K562 (cell line): ENCODE measurements around the gene HOXC5. TPM values are rescaled to one million over a fixed set of nuclear protein-coding genes. Genes with fewer than 3 reads are reported as not detected.

Experiments used
- ATAC-seq: fragments of 200-7000 bp; cut with Tn5 transposase; 3 replicates; pipeline ENCODE4 v1.9.1; 2020; ENCODE audit warnings: moderate library complexity
- BruUV-seq: library from RNA; stranded (reverse); fragments of 400-500 nt; replicated peaks from 2 replicates; lab custom pipeline; 2021; lab: Mats Ljungman, UMichigan
- CTCF ChIA-PET: fragments of 300-600 bp; formaldehyde crosslinking; extraction: SDS; loops from one replicate; lab custom pipeline; 2021; ENCODE audit warnings: low intra/inter-chr PET ratio; lab: Yijun Ruan, JAX
- POLR2A ChIA-PET: fragments of 300-600, 350-650 bp; sonication (Branson Sonifier 250); formaldehyde crosslinking; extraction: SDS; loops from one replicate; lab custom pipeline; 2021; ENCODE audit warnings: antibody characterized with exemption, inconsistent platforms; lab: Yijun Ruan, JAX
- DNase-seq, 4 experiments: peaks; one replicate each; pipeline versions ENCODE4 v3.0.0 to v3.0.0-alpha.2; 2011 to 2018; ENCODE audit warnings: low spot score in 3 of 4, mixed read lengths in 3 of 4; ENCODE audit errors: extremely low read depth in 1 of 4
- FAIRE-seq: peaks from 2 replicates; lab custom pipeline; 2011; peaks lifted over from hg19 to GRCh38; lab: Jason Lieb, UNC
- H2AFZ ChIP-seq: 2 replicates; pipeline ENCODE4 v1.6.0; 2011; ENCODE audit warnings: low read depth, low read length, control low read depth, inconsistent platforms
- H3K27ac ChIP-seq: fragments of 200-600 bp; 3 replicates; pipeline ENCODE4 v1.8.0; 2011; ENCODE audit warnings: low read depth, mild to moderate bottlenecking, control low read depth, inconsistent platforms, low read length, moderate library complexity, mixed read lengths; ENCODE audit errors: extremely low read depth
- H3K27me3 ChIP-seq, 2 experiments: fragments of 300-600 bp in 1 of 2; 2 replicates in 1 of 2; 3 replicates in 1 of 2; pipeline versions ENCODE4 v1.6.0 to v1.8.0; 2011; ENCODE audit warnings: inconsistent platforms in 2 of 2, low read length in 2 of 2, mild to moderate bottlenecking in 1 of 2, mixed read lengths in 1 of 2, moderate library complexity in 1 of 2; ENCODE audit not compliant: control insufficient read depth in 2 of 2, insufficient read depth in 2 of 2
- H3K36me3 ChIP-seq: fragments of 300-600 bp; 3 replicates; pipeline ENCODE4 v1.8.0; 2011; ENCODE audit warnings: mild to moderate bottlenecking, low read length, inconsistent platforms; ENCODE audit not compliant: control insufficient read depth, insufficient read depth
- H3K4me1 ChIP-seq, 2 experiments: fragments of 200-600 bp in 1 of 2; replicated peaks in 1 of 2; 2 replicates in 1 of 2; 3 replicates in 1 of 2; pipeline versions ENCODE4 v1.5.1 to v1.8.0; 2011; ENCODE audit warnings: inconsistent platforms in 2 of 2, low read length in 2 of 2, mild to moderate bottlenecking in 1 of 2, mixed read lengths in 1 of 2, moderate library complexity in 1 of 2; ENCODE audit not compliant: control insufficient read depth in 2 of 2, insufficient read depth in 2 of 2
- H3K4me2 ChIP-seq: 2 replicates; pipeline ENCODE4 v1.6.1; 2011; ENCODE audit warnings: low read length, control low read depth, inconsistent platforms, mixed read lengths; ENCODE audit not compliant: insufficient read depth
- H3K4me3 ChIP-seq: fragments of 200-600 bp; sonication (generic), shearing (Covaris generic); 2 replicates; pipeline ENCODE4 v1.5.1; 2016; ENCODE audit warnings: control low read depth, inconsistent platforms
- H3K79me2 ChIP-seq: fragments of 200-600 bp; 3 replicates; pipeline ENCODE4 v1.8.0; 2011; ENCODE audit warnings: low read length, inconsistent platforms; ENCODE audit not compliant: control insufficient read depth, insufficient read depth
- H3K9ac ChIP-seq, 2 experiments: 2 replicates each; pipeline versions ENCODE4 v1.6.0 to v1.6.1; 2011; ENCODE audit warnings: low read depth in 2 of 2, low read length in 2 of 2, control low read depth in 1 of 2, inconsistent platforms in 1 of 2, mild to moderate bottlenecking in 1 of 2, mixed read lengths in 1 of 2; ENCODE audit not compliant: insufficient read depth in 1 of 2
- H3K9me1 ChIP-seq: one replicate; pipeline ENCODE4 v1.6.0; 2011; ENCODE audit warnings: inconsistent platforms, mild to moderate bottlenecking, low read length, moderate library complexity; ENCODE audit not compliant: control insufficient read depth, insufficient read depth
- H3K9me3 ChIP-seq: replicated peaks from 2 replicates; pipeline ENCODE4 v1.5.1; 2011; ENCODE audit warnings: low read depth, low read length, inconsistent platforms; ENCODE audit not compliant: control insufficient read depth, insufficient read depth
- H4K20me1 ChIP-seq: replicated peaks from 2 replicates; pipeline ENCODE4 v1.6.1; 2011; ENCODE audit warnings: low read length, inconsistent platforms, mixed read lengths; ENCODE audit not compliant: control insufficient read depth, insufficient read depth
- BCL6 ChIP-seq: fragments of 250-450 bp; sonication (Bioruptor Pico); IDR thresholded peaks from 2 replicates; pipeline ENCODE4 v1.4.0; 2020
- HSF4 ChIP-seq: fragments of 250-450 bp; sonication (Bioruptor Pico); IDR thresholded peaks from 2 replicates; pipeline ENCODE4 v2.1.2; 2022; ENCODE audit warnings: mild to moderate bottlenecking, moderate library complexity, borderline replicate concordance
- PRMT5 ChIP-seq: sonication (generic); formaldehyde crosslinking; IDR thresholded peaks from 2 replicates; pipeline ENCODE4 v1.5.0; 2020; ENCODE audit warnings: missing genetic modification reagents
- ZBTB7A ChIP-seq: IDR thresholded peaks from 2 replicates; pipeline ENCODE4 v1.6.1; 2011; ENCODE audit warnings: low read depth, mild to moderate bottlenecking, low read length, moderate library complexity, borderline replicate concordance; ENCODE audit not compliant: control insufficient read depth
- ZNF134 ChIP-seq: fragments of 250-450 bp; sonication (Bioruptor Pico); conservative IDR thresholded peaks from 2 replicates; pipeline ENCODE4 v1.4.0; 2020
- WGBS: fragments of 100-300 bp; shearing (Covaris generic); methylation state at CpG from one replicate; pipeline ENCODE4 v1.1.6; 2016; ENCODE audit warnings: low coverage, mixed read lengths; ENCODE audit not compliant: insufficient coverage; ENCODE audit errors: missing lambda C conversion rate; 5-methylcytosine and 5-hydroxymethylcytosine counted together
- in situ Hi-C: fragments of 300-500 bp; cut with MboI; formaldehyde crosslinking; loops from 4 replicates; pipeline ENCODE4 v1.15.0; 2018; ENCODE audit warnings: inconsistent platforms, mixed read lengths
- intact Hi-C: fragments of 100-400 bp; cut with micrococcal nuclease; formaldehyde crosslinking; loops from 2 replicates; pipeline ENCODE4 v1.14.2; 2022
- polyA plus RNA-seq, 8 experiments: library from polyadenylated mRNA; depleted of rRNA in 4 of 8; stranded (reverse) in 5 of 8; unstranded in 3 of 8; fragments of >200 nt; fragmentation: Nextera tagmentation in 2 of 8; fragmentation: Illumina TruSeq in 1 of 8; extraction: Ambion mirVana in 2 of 8; extraction: Trizol in 1 of 8; gene quantifications; 2 replicates each; pipeline versions ENCODE4 v1.2.1 to v1.2.3, GENCODE V29; 2011 to 2014; ENCODE audit warnings: inconsistent platforms in 1 of 8, missing spikeins in 1 of 8
- total RNA-seq, 7 experiments: library from RNA; depleted of rRNA in 6 of 7; stranded (reverse); fragments of >200 nt in 6 of 7; fragmentation: Illumina TruSeq in 2 of 7; extraction: Trizol in 2 of 7; gene quantifications; 2 replicates each; pipeline versions ENCODE4 v1.2.1 to v1.2.3, GENCODE V29; 2011 to 2021; ENCODE audit warnings: low replicate concordance in 1 of 7
- TF ChIP-seq, protein P1 (sequence below): IDR thresholded peaks from 3 replicates; pipeline ENCODE4 v1.6.1; 2011; ENCODE audit warnings: borderline replicate concordance, mild to moderate bottlenecking; ENCODE audit not compliant: insufficient read length, insufficient read depth
- TF ChIP-seq, protein P2 (sequence below): IDR thresholded peaks from 3 replicates; pipeline ENCODE4 v1.6.1; 2011; ENCODE audit warnings: borderline replicate concordance, mild to moderate bottlenecking, moderate library complexity; ENCODE audit not compliant: insufficient read length; ENCODE audit errors: extremely low read depth

The HOXC5 gene
- total and polyA plus RNA-seq, 9 of the 15 experiments (the other 6 are each of a cell fraction or from before 2014, with no cell fraction given) = 0.10 to 0.44 (median 0.18) TPM; not detected in 4

DNA sequence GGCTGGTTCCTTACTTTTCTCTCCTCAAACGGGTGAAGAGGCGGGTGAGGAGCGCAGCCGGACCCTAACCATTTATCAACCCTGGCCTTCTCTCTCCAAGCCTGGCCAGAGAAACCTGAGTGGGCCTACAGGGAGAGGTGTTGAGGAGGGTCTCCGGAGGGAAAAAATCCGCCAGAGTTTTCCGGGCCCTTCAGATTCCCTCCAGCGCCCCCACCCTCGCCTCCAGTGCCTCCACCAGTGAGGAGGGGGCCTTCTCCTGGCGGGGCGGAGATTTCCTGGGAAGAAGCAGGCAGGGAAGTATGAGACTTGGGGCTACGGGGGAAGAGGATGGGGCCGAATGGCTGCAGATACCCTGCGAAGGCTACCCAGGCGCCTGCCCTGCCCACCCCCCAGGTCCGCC, 1.4 kb upstream of the HOXC5 start:
- peaks cover 0 to 25% of the 10 kb centered on the region in 2 experiments; a peak in 2 of 5 replicates for H3K4me1 ChIP-seq
- in situ Hi-C loops = no loop called here
- TF ChIP-seq, protein P1, sequence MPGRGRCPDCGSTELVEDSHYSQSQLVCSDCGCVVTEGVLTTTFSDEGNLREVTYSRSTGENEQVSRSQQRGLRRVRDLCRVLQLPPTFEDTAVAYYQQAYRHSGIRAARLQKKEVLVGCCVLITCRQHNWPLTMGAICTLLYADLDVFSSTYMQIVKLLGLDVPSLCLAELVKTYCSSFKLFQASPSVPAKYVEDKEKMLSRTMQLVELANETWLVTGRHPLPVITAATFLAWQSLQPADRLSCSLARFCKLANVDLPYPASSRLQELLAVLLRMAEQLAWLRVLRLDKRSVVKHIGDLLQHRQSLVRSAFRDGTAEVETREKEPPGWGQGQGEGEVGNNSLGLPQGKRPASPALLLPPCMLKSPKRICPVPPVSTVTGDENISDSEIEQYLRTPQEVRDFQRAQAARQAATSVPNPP = no peak
- TF ChIP-seq PRMT5 (no peak), BCL6 (CRISPR knock-in tag) (no peak), ZNF134 (no peak), HSF4 (no peak), ZBTB7A (no peak)
- TF ChIP-seq, protein P2, sequence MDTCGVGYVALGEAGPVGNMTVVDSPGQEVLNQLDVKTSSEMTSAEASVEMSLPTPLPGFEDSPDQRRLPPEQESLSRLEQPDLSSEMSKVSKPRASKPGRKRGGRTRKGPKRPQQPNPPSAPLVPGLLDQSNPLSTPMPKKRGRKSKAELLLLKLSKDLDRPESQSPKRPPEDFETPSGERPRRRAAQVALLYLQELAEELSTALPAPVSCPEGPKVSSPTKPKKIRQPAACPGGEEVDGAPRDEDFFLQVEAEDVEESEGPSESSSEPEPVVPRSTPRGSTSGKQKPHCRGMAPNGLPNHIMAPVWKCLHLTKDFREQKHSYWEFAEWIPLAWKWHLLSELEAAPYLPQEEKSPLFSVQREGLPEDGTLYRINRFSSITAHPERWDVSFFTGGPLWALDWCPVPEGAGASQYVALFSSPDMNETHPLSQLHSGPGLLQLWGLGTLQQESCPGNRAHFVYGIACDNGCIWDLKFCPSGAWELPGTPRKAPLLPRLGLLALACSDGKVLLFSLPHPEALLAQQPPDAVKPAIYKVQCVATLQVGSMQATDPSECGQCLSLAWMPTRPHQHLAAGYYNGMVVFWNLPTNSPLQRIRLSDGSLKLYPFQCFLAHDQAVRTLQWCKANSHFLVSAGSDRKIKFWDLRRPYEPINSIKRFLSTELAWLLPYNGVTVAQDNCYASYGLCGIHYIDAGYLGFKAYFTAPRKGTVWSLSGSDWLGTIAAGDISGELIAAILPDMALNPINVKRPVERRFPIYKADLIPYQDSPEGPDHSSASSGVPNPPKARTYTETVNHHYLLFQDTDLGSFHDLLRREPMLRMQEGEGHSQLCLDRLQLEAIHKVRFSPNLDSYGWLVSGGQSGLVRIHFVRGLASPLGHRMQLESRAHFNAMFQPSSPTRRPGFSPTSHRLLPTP = no peak

More for the DNA sequence above, 1.4 kb upstream of the HOXC5 start:
- DNase-seq = no peak
- POLR2A ChIA-PET = interaction anchor here (0.8 to 1.0 kb wide), 2 partner anchors 8 to 165 kb away, joined by 4 to 5 read pairs; no protein-coding TSS in a partner anchor
- no peak overlapping the region for H3K4me2 ChIP-seq
- H4K20me1 ChIP-seq = no peaks in the 10 kb centered on the region
- 59% methylated on average over 10 of the region's 16 CpGs for WGBS
- no peaks in the 10 kb centered on the region for H3K27me3 ChIP-seq
- no peaks in the 10 kb centered on the region for H3K9me3 ChIP-seq
- no peak overlapping the region for H2AFZ ChIP-seq
- CTCF ChIA-PET = interaction anchor here (1.4 to 2.6 kb wide), 3 partner anchors 106 to 176 kb away, joined by 4 to 36 read pairs (median 17); no protein-coding TSS in a partner anchor
- intact Hi-C loops = no loop called here
- FAIRE-seq = no peak
- no peak overlapping the region for H3K27ac ChIP-seq
- ATAC-seq = no peak
- H3K4me3 ChIP-seq = no peak overlapping the region
- H3K9ac ChIP-seq = no peak overlapping the region
- no TSS peak for BruUV-seq
- no peaks in the 10 kb centered on the region for H3K79me2 ChIP-seq
- peaks cover 2% of the 10 kb centered on the region; the same call in 1 of the 3 replicates for H3K36me3 ChIP-seq
- no peaks in the 10 kb centered on the region for H3K9me1 ChIP-seq
